Lung (tissue), 12 donors: ENCODE results near the gene SLC8A1. TPM values are rescaled to one million over a fixed set of nuclear protein-coding genes. Genes with fewer than 3 reads are reported as not detected.

Experiments used
- ATAC-seq: fragments of 200-7000 bp; cut with Tn5 transposase; one replicate; pipeline ENCODE4 v1.9.1; 2020; ENCODE audit warnings: moderate number of reproducible peaks; ENCODE audit not compliant: insufficient read depth, low FRiP score
- DNase-seq, 3 donors: peaks; one replicate each; pipeline ENCODE4 v3.0.0-alpha.2; 2013 to 2017
- H3K27ac ChIP-seq, 2 donors: one replicate each; pipeline ENCODE4 v1.5.1; 2013; ENCODE audit warnings: mild to moderate bottlenecking in 2 of 2, moderate library complexity in 2 of 2, control low read depth in 1 of 2, inconsistent platforms in 1 of 2, low read depth in 1 of 2, low read length in 1 of 2
- H3K27me3 ChIP-seq, 3 donors: one replicate each; pipeline ENCODE4 v1.5.1; 2013; ENCODE audit warnings: low read length in 2 of 3; ENCODE audit not compliant: control insufficient read depth in 3 of 3, insufficient read depth in 3 of 3
- H3K36me3 ChIP-seq, 4 donors: one replicate each; pipeline ENCODE4 v1.5.1; 2013; ENCODE audit warnings: low read length in 4 of 4, mild to moderate bottlenecking in 1 of 4, moderate library complexity in 1 of 4; ENCODE audit not compliant: control insufficient read depth in 4 of 4, insufficient read depth in 4 of 4
- H3K4me1 ChIP-seq, 5 donors: one replicate each; pipeline ENCODE4 v1.5.1; 2013; ENCODE audit warnings: low read length in 5 of 5, mild to moderate bottlenecking in 2 of 5, moderate library complexity in 1 of 5; ENCODE audit not compliant: control insufficient read depth in 5 of 5, insufficient read depth in 5 of 5
- H3K4me3 ChIP-seq: one replicate; pipeline ENCODE4 v1.5.1; 2013; ENCODE audit warnings: mild to moderate bottlenecking, control low read depth, moderate library complexity
- H3K9ac ChIP-seq, 2 donors: one replicate each; pipeline ENCODE4 v1.5.1; 2013; ENCODE audit warnings: low read length in 2 of 2, control low read depth in 1 of 2; ENCODE audit not compliant: insufficient read depth in 1 of 2
- H3K9me3 ChIP-seq, 4 donors: one replicate each; pipeline ENCODE4 v1.5.1; 2013; ENCODE audit warnings: low read length in 3 of 4, mild to moderate bottlenecking in 1 of 4, moderate library complexity in 1 of 4; ENCODE audit not compliant: control insufficient read depth in 4 of 4, insufficient read depth in 3 of 4
- WGBS, 2 donors: extraction: QIAGEN DNeasy Blood & Tissue Kit; methylation state at CpG; one replicate each; pipeline ENCODE4 v1.1.7; 2013; 5-methylcytosine and 5-hydroxymethylcytosine counted together
- polyA plus RNA-seq, 2 donors: library from polyadenylated mRNA; stranded (reverse); fragments of 200-250 nt; gene quantifications; one replicate each; pipeline ENCODE4 v1.2.1, GENCODE V29; 2013
- total RNA-seq, 2 donors: library from RNA; depleted of rRNA in 1 of 2; stranded (reverse); fragments of >200 nt in 1 of 2; gene quantifications; one replicate each; pipeline ENCODE4 v1.2.1, GENCODE V29; 2014 to 2021
- TF ChIP-seq, protein P1 (sequence below): IDR thresholded peaks from 2 replicates; pipeline ENCODE4 v1.5.1; 2012; ENCODE audit warnings: mild to moderate bottlenecking; ENCODE audit errors: control extremely low read depth, extremely low read depth
- donor health status: control.
- donor health status: control.
- donor health status: Bipolar disorder and iron deficiency.
- donor health status: healthy.
- donor health status: DM: yes; HTN: yes; CAD: no.

Gene SLC8A1
- total and polyA plus RNA-seq, 4 donors, result 1.2 to 34.7 (median 18.4) TPM

GRCh38 chr2:40257340-40258134, 194.4 kb downstream of the SLC8A1 start:
- TF ChIP-seq, protein P1, sequence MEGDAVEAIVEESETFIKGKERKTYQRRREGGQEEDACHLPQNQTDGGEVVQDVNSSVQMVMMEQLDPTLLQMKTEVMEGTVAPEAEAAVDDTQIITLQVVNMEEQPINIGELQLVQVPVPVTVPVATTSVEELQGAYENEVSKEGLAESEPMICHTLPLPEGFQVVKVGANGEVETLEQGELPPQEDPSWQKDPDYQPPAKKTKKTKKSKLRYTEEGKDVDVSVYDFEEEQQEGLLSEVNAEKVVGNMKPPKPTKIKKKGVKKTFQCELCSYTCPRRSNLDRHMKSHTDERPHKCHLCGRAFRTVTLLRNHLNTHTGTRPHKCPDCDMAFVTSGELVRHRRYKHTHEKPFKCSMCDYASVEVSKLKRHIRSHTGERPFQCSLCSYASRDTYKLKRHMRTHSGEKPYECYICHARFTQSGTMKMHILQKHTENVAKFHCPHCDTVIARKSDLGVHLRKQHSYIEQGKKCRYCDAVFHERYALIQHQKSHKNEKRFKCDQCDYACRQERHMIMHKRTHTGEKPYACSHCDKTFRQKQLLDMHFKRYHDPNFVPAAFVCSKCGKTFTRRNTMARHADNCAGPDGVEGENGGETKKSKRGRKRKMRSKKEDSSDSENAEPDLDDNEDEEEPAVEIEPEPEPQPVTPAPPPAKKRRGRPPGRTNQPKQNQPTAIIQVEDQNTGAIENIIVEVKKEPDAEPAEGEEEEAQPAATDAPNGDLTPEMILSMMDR, result no peak
- ATAC-seq, result no peak
- Histone ChIP-seq H3K4me1 (peaks cover 0 to 9% (median 0%) of the 10 kb centered on the region in 5 donors), H3K36me3 (no peaks in the 10 kb centered on the region), H3K9me3 (no peaks in the 10 kb centered on the region), H3K4me3 (no peak overlapping the region), H3K9ac (no peak overlapping the region), H3K27ac (no peak overlapping the region), H3K27me3 (no peaks in the 10 kb centered on the region)
- WGBS, 2 donors, result 90 to 94% methylated on average over 7 of the region's 7 CpGs
- no peak for DNase-seq

DNA sequence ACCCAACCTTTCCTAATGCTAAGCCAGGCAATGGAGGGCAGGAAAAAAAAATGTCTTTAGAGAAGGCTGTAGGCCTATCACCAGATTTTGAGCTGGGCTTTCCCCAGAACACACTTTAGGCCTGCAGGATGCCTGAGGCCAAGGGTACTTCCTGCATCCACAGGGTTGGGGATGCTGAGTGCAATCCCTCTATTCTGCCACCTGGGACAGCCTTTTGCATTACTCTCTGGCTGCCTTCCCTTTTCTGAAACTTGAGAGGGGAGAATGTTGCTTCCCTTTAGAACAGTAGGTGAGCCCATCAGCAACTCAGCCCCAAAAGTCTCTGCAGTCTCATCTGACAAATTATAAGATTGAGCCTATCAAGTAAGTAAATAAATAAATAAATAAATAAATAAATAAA, 195.2 kb downstream of the SLC8A1 start:
- Histone ChIP-seq H3K36me3 (no peaks in the 10 kb centered on the region), H3K9ac (no peak overlapping the region), H3K27ac (no peak overlapping the region), H3K27me3 (no peaks in the 10 kb centered on the region), H3K9me3 (no peaks in the 10 kb centered on the region), H3K4me3 (no peak overlapping the region), H3K4me1 (peaks cover 0 to 9% (median 0%) of the 10 kb centered on the region in 5 donors)
- TF ChIP-seq, protein P1, result no peak
- no peak for ATAC-seq
- no peak for DNase-seq

DNA sequence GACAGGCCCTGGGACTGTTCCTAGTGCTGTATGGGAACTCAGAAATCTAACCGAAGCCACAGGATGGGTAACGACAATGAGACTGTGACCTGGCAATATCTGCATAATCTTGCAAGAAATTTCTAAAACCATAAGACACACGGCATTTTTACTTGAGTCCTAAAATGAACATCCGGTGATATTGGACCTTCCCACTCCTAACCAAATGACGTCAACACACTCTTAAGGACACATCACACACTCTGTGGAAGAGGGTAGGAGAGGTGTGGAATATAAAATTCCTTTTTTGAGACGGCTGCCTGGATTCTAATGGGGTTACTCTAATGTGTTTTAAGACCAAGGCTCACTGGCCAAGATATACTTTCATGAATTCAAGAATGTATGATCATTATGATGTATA, 195.9 kb downstream of the SLC8A1 start:
- TF ChIP-seq, protein P1, result no peak
- Histone ChIP-seq H3K4me3 (no peak overlapping the region), H3K27me3 (no peaks in the 10 kb centered on the region), H3K27ac (no peak overlapping the region), H3K36me3 (no peaks in the 10 kb centered on the region), H3K9me3 (no peaks in the 10 kb centered on the region), H3K9ac (no peak overlapping the region), H3K4me1 (peaks cover 0 to 9% (median 0%) of the 10 kb centered on the region in 5 donors)
- ATAC-seq (no peak), DNase-seq (no peak)
- 88 to 94% methylated on average over 6 of the region's 6 CpGs for WGBS, 2 donors
